ENCODE results near the gene CHADL.

CHADL gene

DNA sequence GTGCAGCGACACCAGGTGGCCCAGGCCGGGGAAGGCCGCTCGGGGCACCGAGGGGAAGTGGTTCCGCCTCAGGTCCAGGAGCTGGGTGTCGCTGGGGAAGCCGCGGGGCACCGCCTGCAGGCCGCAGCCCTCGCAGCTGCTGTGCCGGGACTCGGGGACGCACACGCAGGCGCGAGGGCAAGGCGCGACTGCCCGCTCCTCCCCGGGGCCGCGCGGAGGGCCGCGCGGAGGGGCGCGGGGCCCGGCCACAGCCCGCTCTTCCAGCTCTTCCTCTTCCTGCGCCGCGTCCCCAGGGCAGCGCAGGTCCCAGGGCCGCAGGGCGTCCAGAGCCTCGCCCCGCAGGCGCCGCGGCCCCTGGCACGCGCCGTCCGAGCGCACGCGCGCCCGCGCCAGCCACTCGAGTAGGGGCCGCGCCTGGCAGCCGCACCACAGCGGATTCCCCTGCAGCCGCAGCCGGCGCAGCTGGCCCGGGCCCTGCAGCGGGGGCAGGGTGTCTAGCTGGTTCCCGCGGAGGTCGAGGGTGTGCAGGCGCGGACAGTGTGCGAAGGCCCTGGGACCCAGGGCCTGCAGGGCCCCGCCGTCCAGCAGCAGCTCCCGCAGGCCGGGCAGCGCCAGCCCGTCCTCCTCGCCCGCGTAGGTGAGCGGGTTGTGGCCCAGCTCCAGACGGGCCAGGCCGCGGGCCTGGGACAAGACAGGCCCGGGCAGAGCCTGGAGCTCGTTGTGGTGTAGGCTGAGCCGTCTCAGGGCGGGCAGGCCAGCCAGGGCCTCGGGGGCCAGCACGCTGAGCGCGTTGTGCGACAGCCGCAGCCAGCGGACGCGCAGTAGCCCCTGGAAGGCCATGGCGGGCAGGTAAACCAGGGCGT lies 2.8 kb downstream of the CHADL start:
- Histone ChIP-seq H3K9me3 (no peaks in the 10 kb centered on the region), H3K4me3 (ENCODE audit: low read depth, low read length) (no peak overlapping the region)

GRCh38 chr22:41237036-41237706 lies 3.6 kb downstream of the CHADL start:
- Histone ChIP-seq H3K4me1 (peaks cover 3% of the 10 kb centered on the region; the same call in 1 of the 2 replicates), H3K27me3 (no peaks in the 10 kb centered on the region), H3K9me3 (no peaks in the 10 kb centered on the region), H3K4me3 (ENCODE audit: low read depth, low read length) (no peak overlapping the region), H3K36me3 (no peaks in the 10 kb centered on the region)
- DNase-seq: no peak
- TF ChIP-seq, protein P1, sequence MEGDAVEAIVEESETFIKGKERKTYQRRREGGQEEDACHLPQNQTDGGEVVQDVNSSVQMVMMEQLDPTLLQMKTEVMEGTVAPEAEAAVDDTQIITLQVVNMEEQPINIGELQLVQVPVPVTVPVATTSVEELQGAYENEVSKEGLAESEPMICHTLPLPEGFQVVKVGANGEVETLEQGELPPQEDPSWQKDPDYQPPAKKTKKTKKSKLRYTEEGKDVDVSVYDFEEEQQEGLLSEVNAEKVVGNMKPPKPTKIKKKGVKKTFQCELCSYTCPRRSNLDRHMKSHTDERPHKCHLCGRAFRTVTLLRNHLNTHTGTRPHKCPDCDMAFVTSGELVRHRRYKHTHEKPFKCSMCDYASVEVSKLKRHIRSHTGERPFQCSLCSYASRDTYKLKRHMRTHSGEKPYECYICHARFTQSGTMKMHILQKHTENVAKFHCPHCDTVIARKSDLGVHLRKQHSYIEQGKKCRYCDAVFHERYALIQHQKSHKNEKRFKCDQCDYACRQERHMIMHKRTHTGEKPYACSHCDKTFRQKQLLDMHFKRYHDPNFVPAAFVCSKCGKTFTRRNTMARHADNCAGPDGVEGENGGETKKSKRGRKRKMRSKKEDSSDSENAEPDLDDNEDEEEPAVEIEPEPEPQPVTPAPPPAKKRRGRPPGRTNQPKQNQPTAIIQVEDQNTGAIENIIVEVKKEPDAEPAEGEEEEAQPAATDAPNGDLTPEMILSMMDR (IDR thresholded peaks at IDR 0.05; ENCODE audit: low read depth, low read length): no peak

More for the DNA sequence above, 2.8 kb downstream of the CHADL start:
- DNase-seq: no peak
- peaks cover 3% of the 10 kb centered on the region; the same call in 1 of the 2 replicates for H3K4me1 ChIP-seq
- no peaks in the 10 kb centered on the region for H3K27me3 ChIP-seq
- H3K36me3 ChIP-seq: no peaks in the 10 kb centered on the region
- TF ChIP-seq, protein P1 (IDR thresholded peaks at IDR 0.05; ENCODE audit: low read depth, low read length): no peak

DNA sequence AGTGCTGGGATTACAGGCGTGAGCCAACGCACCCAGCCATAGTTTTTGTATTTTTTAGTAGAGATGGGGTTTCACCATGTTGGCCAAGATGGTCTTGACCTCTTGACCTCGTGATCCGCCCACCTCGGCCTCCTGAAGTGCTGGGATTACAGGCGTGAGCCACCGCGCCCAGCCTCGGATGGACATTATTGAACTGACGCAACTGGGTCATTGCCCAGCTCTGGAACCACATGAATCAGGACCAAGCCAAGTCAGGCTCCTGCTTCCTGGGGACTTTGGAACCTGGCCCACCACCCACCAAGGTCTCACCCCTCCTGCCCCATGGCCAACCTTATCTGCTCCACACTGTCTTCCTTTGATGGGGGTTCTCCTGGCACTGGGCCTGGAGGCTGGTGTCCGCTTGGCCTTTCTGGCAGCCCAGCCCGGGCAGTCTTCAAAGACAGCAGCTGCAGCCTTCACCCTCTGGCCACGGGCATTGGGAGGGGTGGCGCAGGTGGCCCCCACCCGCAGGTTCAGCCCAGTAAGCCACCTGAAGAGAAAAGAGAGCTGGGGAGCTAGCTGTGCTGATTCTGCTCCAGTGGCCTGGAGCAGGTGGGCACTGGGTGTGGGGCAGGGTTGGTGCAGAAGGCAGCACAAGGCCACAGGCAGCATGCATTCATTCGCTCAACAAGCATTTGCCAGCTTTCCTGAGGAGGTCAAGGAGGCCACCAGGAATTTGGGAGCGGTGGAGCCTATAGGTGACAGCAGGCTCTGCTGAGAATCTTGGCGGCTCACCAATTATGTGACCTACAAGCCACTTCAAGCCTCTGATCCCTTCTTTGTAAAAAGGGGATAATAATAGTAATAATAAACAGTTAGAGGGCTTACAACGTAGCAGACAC lies 5.7 kb downstream of the CHADL start:
- TF ChIP-seq, protein P1 (IDR thresholded peaks at IDR 0.05; ENCODE audit: low read depth, low read length): no peak

DNA sequence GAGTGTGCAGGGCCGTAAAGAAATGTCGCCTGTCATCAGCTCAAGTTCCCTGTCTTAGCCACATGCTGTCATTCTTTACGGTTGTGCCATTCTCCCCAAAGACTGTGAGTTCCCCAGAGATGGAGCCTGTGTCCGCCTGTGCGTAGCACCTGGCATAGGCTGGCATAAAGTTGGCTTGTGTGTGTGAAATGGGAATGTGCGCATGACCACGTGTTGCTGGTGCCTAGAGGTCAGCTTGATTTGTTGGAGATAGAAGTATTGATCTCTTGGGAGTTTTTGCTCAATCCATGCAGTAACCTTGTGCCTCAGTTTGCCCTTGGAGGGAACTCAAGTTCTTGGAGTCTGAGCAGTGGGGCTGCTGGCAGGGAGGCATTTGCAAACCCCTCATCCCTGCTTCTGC lies 9.4 kb downstream of the CHADL start:
- Histone ChIP-seq H3K36me3 (peaks cover 12% of the 10 kb centered on the region), H3K4me3 (ENCODE audit: low read depth, low read length) (no peak overlapping the region), H3K9me3 (no peaks in the 10 kb centered on the region), H3K4me1 (no peaks in the 10 kb centered on the region), H3K27me3 (no peaks in the 10 kb centered on the region)
- TF ChIP-seq, protein P1 (IDR thresholded peaks at IDR 0.05; ENCODE audit: low read depth, low read length): no peak
- no peak for DNase-seq

More for the DNA sequence above, 5.7 kb downstream of the CHADL start:
- H3K4me3 ChIP-seq (ENCODE audit: low read depth, low read length): no peak overlapping the region
- no peak for DNase-seq
- no peaks in the 10 kb centered on the region for H3K27me3 ChIP-seq
- no peaks in the 10 kb centered on the region; the same call in 1 of the 2 replicates for H3K36me3 ChIP-seq
- H3K9me3 ChIP-seq: no peaks in the 10 kb centered on the region
- no peaks in the 10 kb centered on the region for H3K4me1 ChIP-seq

GRCh38 chr22:41230401-41230785 lies 10.3 kb downstream of the CHADL start:
- TF ChIP-seq, protein P1 (IDR thresholded peaks at IDR 0.05; ENCODE audit: low read depth, low read length): no peak
- Histone ChIP-seq H3K36me3 (peaks cover 21% of the 10 kb centered on the region), H3K4me1 (no peaks in the 10 kb centered on the region), H3K9me3 (no peaks in the 10 kb centered on the region), H3K27me3 (no peaks in the 10 kb centered on the region), H3K4me3 (ENCODE audit: low read depth, low read length) (no peak overlapping the region)
- DNase-seq: no peak

Measured in BE2C (cell line).